K562 (cell line): ENCODE results near the gene CD163. TPM values are rescaled to one million over a fixed set of nuclear protein-coding genes. Genes with fewer than 3 reads are reported as not detected.

Experiments
- ATAC-seq: fragments of 200-7000 bp; cut with Tn5 transposase; 3 replicates; pipeline ENCODE4 v1.9.1; 2020; ENCODE audit warnings: moderate library complexity
- BruUV-seq: library from RNA; stranded (reverse); fragments of 400-500 nt; replicated peaks from 2 replicates; lab custom pipeline; 2021; lab: Mats Ljungman, UMichigan
- CTCF ChIA-PET: fragments of 300-600 bp; formaldehyde crosslinking; extraction: SDS; loops from one replicate; lab custom pipeline; 2021; ENCODE audit warnings: low intra/inter-chr PET ratio; lab: Yijun Ruan, JAX
- POLR2A ChIA-PET: fragments of 300-600, 350-650 bp; sonication (Branson Sonifier 250); formaldehyde crosslinking; extraction: SDS; loops from one replicate; lab custom pipeline; 2021; ENCODE audit warnings: antibody characterized with exemption, inconsistent platforms; lab: Yijun Ruan, JAX
- DNase-seq, 4 experiments: peaks; one replicate each; pipeline versions ENCODE4 v3.0.0 to v3.0.0-alpha.2; 2011 to 2018; ENCODE audit warnings: low spot score in 3 of 4, mixed read lengths in 3 of 4; ENCODE audit errors: extremely low read depth in 1 of 4
- FAIRE-seq: peaks from 2 replicates; lab custom pipeline; 2011; peaks lifted over from hg19 to GRCh38; lab: Jason Lieb, UNC
- H2AFZ ChIP-seq: 2 replicates; pipeline ENCODE4 v1.6.0; 2011; ENCODE audit warnings: low read depth, low read length, control low read depth, inconsistent platforms
- H3K27ac ChIP-seq: fragments of 200-600 bp; 3 replicates; pipeline ENCODE4 v1.8.0; 2011; ENCODE audit warnings: low read depth, mild to moderate bottlenecking, control low read depth, inconsistent platforms, low read length, moderate library complexity, mixed read lengths; ENCODE audit errors: extremely low read depth
- H3K27me3 ChIP-seq, 2 experiments: fragments of 300-600 bp in 1 of 2; 2 replicates in 1 of 2; 3 replicates in 1 of 2; pipeline versions ENCODE4 v1.6.0 to v1.8.0; 2011; ENCODE audit warnings: inconsistent platforms in 2 of 2, low read length in 2 of 2, mild to moderate bottlenecking in 1 of 2, mixed read lengths in 1 of 2, moderate library complexity in 1 of 2; ENCODE audit not compliant: control insufficient read depth in 2 of 2, insufficient read depth in 2 of 2
- H3K36me3 ChIP-seq: fragments of 300-600 bp; 3 replicates; pipeline ENCODE4 v1.8.0; 2011; ENCODE audit warnings: mild to moderate bottlenecking, low read length, inconsistent platforms; ENCODE audit not compliant: control insufficient read depth, insufficient read depth
- H3K4me1 ChIP-seq, 2 experiments: fragments of 200-600 bp in 1 of 2; replicated peaks in 1 of 2; 2 replicates in 1 of 2; 3 replicates in 1 of 2; pipeline versions ENCODE4 v1.5.1 to v1.8.0; 2011; ENCODE audit warnings: inconsistent platforms in 2 of 2, low read length in 2 of 2, mild to moderate bottlenecking in 1 of 2, mixed read lengths in 1 of 2, moderate library complexity in 1 of 2; ENCODE audit not compliant: control insufficient read depth in 2 of 2, insufficient read depth in 2 of 2
- H3K4me2 ChIP-seq: 2 replicates; pipeline ENCODE4 v1.6.1; 2011; ENCODE audit warnings: low read length, control low read depth, inconsistent platforms, mixed read lengths; ENCODE audit not compliant: insufficient read depth
- H3K4me3 ChIP-seq: fragments of 200-600 bp; sonication (generic), shearing (Covaris generic); 2 replicates; pipeline ENCODE4 v1.5.1; 2016; ENCODE audit warnings: control low read depth, inconsistent platforms
- H3K79me2 ChIP-seq: fragments of 200-600 bp; 3 replicates; pipeline ENCODE4 v1.8.0; 2011; ENCODE audit warnings: low read length, inconsistent platforms; ENCODE audit not compliant: control insufficient read depth, insufficient read depth
- H3K9ac ChIP-seq, 2 experiments: 2 replicates each; pipeline versions ENCODE4 v1.6.0 to v1.6.1; 2011; ENCODE audit warnings: low read depth in 2 of 2, low read length in 2 of 2, control low read depth in 1 of 2, inconsistent platforms in 1 of 2, mild to moderate bottlenecking in 1 of 2, mixed read lengths in 1 of 2; ENCODE audit not compliant: insufficient read depth in 1 of 2
- H3K9me1 ChIP-seq: one replicate; pipeline ENCODE4 v1.6.0; 2011; ENCODE audit warnings: inconsistent platforms, mild to moderate bottlenecking, low read length, moderate library complexity; ENCODE audit not compliant: control insufficient read depth, insufficient read depth
- H3K9me3 ChIP-seq: replicated peaks from 2 replicates; pipeline ENCODE4 v1.5.1; 2011; ENCODE audit warnings: low read depth, low read length, inconsistent platforms; ENCODE audit not compliant: control insufficient read depth, insufficient read depth
- H4K20me1 ChIP-seq: replicated peaks from 2 replicates; pipeline ENCODE4 v1.6.1; 2011; ENCODE audit warnings: low read length, inconsistent platforms, mixed read lengths; ENCODE audit not compliant: control insufficient read depth, insufficient read depth
- ARNT ChIP-seq, 2 experiments: fragments of 450-650 bp; IDR thresholded peaks; 2 replicates each; pipeline ENCODE4 v1.6.1; 2016; ENCODE audit warnings: mild to moderate bottlenecking in 1 of 2
- CAMTA2 ChIP-seq: fragments of 250-450 bp; sonication (Bioruptor Pico); conservative IDR thresholded peaks from 2 replicates; pipeline ENCODE4 v1.5.1; 2022
- CBFA2T3 ChIP-seq: fragments of 450-650 bp; IDR thresholded peaks from 2 replicates; pipeline ENCODE4 v1.6.1; 2017
- CREBBP ChIP-seq: IDR thresholded peaks from one replicate; pipeline ENCODE4 v1.6.1; 2012; ENCODE audit warnings: low read depth, mild to moderate bottlenecking, control low read depth, inconsistent platforms, low read length
- NBN ChIP-seq: fragments of 450-650 bp; IDR thresholded peaks from 2 replicates; pipeline ENCODE4 v1.6.1; 2016; ENCODE audit warnings: low read depth, mild to moderate bottlenecking
- RB1 ChIP-seq: fragments of 450-650 bp; IDR thresholded peaks from 2 replicates; pipeline ENCODE4 v1.6.1; 2017; ENCODE audit warnings: low read depth, mild to moderate bottlenecking
- SAFB ChIP-seq: fragments of 200-400 bp; formaldehyde crosslinking; IDR thresholded peaks from 2 replicates; pipeline ENCODE4 v1.6.1; 2017; ENCODE audit warnings: low read depth, low read length, borderline replicate concordance
- TOE1 ChIP-seq, 2 experiments: fragments of 450-650 bp in 1 of 2; sonication (generic) in 1 of 2; formaldehyde crosslinking in 1 of 2; IDR thresholded peaks; 2 replicates each; pipeline versions ENCODE4 v1.7.1 to v1.8.0; 2016 to 2022; ENCODE audit warnings: borderline replicate concordance in 2 of 2, mild to moderate bottlenecking in 2 of 2, antibody characterized with exemption in 1 of 2, inconsistent platforms in 1 of 2, low read depth in 1 of 2, missing genetic modification reagents in 1 of 2, moderate library complexity in 1 of 2
- ZFP36 ChIP-seq: fragments of 150-350 bp; IDR thresholded peaks from 2 replicates; pipeline ENCODE4 v1.6.1; 2018; ENCODE audit warnings: low read length, low read depth; ENCODE audit not compliant: partially characterized antibody
- ZNF146 ChIP-seq: IDR thresholded peaks from one replicate; pipeline ENCODE4 v1.6.1; 2018; ENCODE audit warnings: missing compliant biosample characterization; ENCODE audit not compliant: unreplicated experiment
- ZNF717 ChIP-seq: fragments of 250-450 bp; sonication (Bioruptor Pico); IDR thresholded peaks from 2 replicates; pipeline ENCODE4 v1.5.0; 2021
- WGBS: fragments of 100-300 bp; shearing (Covaris generic); methylation state at CpG from one replicate; pipeline ENCODE4 v1.1.6; 2016; ENCODE audit warnings: low coverage, mixed read lengths; ENCODE audit not compliant: insufficient coverage; ENCODE audit errors: missing lambda C conversion rate; 5-methylcytosine and 5-hydroxymethylcytosine counted together
- in situ Hi-C: fragments of 300-500 bp; cut with MboI; formaldehyde crosslinking; loops from 4 replicates; pipeline ENCODE4 v1.15.0; 2018; ENCODE audit warnings: inconsistent platforms, mixed read lengths
- intact Hi-C: fragments of 100-400 bp; cut with micrococcal nuclease; formaldehyde crosslinking; loops from 2 replicates; pipeline ENCODE4 v1.14.2; 2022
- polyA plus RNA-seq, 8 experiments: library from polyadenylated mRNA; depleted of rRNA in 4 of 8; stranded (reverse) in 5 of 8; unstranded in 3 of 8; fragments of >200 nt; fragmentation: Nextera tagmentation in 2 of 8; fragmentation: Illumina TruSeq in 1 of 8; extraction: Ambion mirVana in 2 of 8; extraction: Trizol in 1 of 8; gene quantifications; 2 replicates each; pipeline versions ENCODE4 v1.2.1 to v1.2.3, GENCODE V29; 2011 to 2014; ENCODE audit warnings: inconsistent platforms in 1 of 8, missing spikeins in 1 of 8
- total RNA-seq, 7 experiments: library from RNA; depleted of rRNA in 6 of 7; stranded (reverse); fragments of >200 nt in 6 of 7; fragmentation: Illumina TruSeq in 2 of 7; extraction: Trizol in 2 of 7; gene quantifications; 2 replicates each; pipeline versions ENCODE4 v1.2.1 to v1.2.3, GENCODE V29; 2011 to 2021; ENCODE audit warnings: low replicate concordance in 1 of 7
- TF ChIP-seq, protein P1 (sequence below): fragments of 200-600 bp; sonication (generic); IDR thresholded peaks from one replicate; pipeline ENCODE4 v1.6.1; 2012; ENCODE audit warnings: mild to moderate bottlenecking, low read depth, low read length, inconsistent platforms

The CD163 gene
- total and polyA plus RNA-seq, 9 of the 15 experiments (the other 6 are each of a cell fraction or from before 2014, with no cell fraction given) = 0.62 TPM; not detected in 8

DNA sequence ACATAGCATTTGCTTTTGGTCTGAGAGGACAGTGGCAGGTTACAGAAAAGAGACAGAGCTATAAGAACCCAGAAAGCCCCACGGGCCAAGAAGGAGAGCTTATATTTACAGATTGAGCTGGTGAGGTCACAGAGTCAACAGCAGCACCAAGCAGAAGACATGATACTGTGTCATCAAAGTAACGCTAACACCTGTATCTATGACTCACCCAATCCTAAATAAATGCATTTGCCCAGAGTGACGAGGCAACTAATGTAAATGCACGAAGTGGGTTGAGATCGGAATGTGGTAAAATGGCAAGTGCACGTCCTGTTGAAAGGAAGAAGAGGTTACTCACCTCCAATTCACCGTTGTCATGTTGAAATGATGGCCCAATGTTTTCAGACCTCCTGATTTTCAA lies 52.9 kb downstream of the CD163 start:
- 7% methylated on average over 7 of the region's 7 CpGs for WGBS
- H3K4me1 ChIP-seq = no peaks in the 10 kb centered on the region
- no peak overlapping the region for H2AFZ ChIP-seq
- H3K9me1 ChIP-seq = no peaks in the 10 kb centered on the region
- in situ Hi-C loops (no loop called here), intact Hi-C loops (no loop called here)
- H3K4me2 ChIP-seq = no peak overlapping the region
- no peaks in the 10 kb centered on the region for H3K79me2 ChIP-seq
- H3K9ac ChIP-seq = no peak overlapping the region
- CTCF ChIA-PET = no interaction called here
- FAIRE-seq (no peak), DNase-seq (peak in 1 of 4 experiments; percentile 3), ATAC-seq (no peak)
- no TSS peak for BruUV-seq
- no peak overlapping the region for H3K4me3 ChIP-seq
- no peaks in the 10 kb centered on the region for H3K27me3 ChIP-seq
- no peaks in the 10 kb centered on the region for H3K36me3 ChIP-seq
- H3K9me3 ChIP-seq = no peaks in the 10 kb centered on the region
- H3K27ac ChIP-seq = no peak overlapping the region
- no peaks in the 10 kb centered on the region for H4K20me1 ChIP-seq
- POLR2A ChIA-PET = no interaction called here
- TF ChIP-seq TOE1 (IDR thresholded peaks at IDR 0.05; ENCODE audit: borderline replicate concordance) (no peak), TOE1 (CRISPR knock-in tag; IDR thresholded peaks at IDR 0.05; ENCODE audit: borderline replicate concordance, low read depth) (no peak), CBFA2T3 (no peak), CREBBP (no peak), CAMTA2 (CRISPR knock-in tag) (no peak), RB1 (no peak), ZNF717 (CRISPR knock-in tag) (no peak), NBN (no peak), ARNT (IDR thresholded peaks at IDR 0.05) (no peak), ZNF146 (CRISPR knock-in tag) (no peak), ZFP36 (no peak), SAFB (no peak)
- TF ChIP-seq, protein P1, sequence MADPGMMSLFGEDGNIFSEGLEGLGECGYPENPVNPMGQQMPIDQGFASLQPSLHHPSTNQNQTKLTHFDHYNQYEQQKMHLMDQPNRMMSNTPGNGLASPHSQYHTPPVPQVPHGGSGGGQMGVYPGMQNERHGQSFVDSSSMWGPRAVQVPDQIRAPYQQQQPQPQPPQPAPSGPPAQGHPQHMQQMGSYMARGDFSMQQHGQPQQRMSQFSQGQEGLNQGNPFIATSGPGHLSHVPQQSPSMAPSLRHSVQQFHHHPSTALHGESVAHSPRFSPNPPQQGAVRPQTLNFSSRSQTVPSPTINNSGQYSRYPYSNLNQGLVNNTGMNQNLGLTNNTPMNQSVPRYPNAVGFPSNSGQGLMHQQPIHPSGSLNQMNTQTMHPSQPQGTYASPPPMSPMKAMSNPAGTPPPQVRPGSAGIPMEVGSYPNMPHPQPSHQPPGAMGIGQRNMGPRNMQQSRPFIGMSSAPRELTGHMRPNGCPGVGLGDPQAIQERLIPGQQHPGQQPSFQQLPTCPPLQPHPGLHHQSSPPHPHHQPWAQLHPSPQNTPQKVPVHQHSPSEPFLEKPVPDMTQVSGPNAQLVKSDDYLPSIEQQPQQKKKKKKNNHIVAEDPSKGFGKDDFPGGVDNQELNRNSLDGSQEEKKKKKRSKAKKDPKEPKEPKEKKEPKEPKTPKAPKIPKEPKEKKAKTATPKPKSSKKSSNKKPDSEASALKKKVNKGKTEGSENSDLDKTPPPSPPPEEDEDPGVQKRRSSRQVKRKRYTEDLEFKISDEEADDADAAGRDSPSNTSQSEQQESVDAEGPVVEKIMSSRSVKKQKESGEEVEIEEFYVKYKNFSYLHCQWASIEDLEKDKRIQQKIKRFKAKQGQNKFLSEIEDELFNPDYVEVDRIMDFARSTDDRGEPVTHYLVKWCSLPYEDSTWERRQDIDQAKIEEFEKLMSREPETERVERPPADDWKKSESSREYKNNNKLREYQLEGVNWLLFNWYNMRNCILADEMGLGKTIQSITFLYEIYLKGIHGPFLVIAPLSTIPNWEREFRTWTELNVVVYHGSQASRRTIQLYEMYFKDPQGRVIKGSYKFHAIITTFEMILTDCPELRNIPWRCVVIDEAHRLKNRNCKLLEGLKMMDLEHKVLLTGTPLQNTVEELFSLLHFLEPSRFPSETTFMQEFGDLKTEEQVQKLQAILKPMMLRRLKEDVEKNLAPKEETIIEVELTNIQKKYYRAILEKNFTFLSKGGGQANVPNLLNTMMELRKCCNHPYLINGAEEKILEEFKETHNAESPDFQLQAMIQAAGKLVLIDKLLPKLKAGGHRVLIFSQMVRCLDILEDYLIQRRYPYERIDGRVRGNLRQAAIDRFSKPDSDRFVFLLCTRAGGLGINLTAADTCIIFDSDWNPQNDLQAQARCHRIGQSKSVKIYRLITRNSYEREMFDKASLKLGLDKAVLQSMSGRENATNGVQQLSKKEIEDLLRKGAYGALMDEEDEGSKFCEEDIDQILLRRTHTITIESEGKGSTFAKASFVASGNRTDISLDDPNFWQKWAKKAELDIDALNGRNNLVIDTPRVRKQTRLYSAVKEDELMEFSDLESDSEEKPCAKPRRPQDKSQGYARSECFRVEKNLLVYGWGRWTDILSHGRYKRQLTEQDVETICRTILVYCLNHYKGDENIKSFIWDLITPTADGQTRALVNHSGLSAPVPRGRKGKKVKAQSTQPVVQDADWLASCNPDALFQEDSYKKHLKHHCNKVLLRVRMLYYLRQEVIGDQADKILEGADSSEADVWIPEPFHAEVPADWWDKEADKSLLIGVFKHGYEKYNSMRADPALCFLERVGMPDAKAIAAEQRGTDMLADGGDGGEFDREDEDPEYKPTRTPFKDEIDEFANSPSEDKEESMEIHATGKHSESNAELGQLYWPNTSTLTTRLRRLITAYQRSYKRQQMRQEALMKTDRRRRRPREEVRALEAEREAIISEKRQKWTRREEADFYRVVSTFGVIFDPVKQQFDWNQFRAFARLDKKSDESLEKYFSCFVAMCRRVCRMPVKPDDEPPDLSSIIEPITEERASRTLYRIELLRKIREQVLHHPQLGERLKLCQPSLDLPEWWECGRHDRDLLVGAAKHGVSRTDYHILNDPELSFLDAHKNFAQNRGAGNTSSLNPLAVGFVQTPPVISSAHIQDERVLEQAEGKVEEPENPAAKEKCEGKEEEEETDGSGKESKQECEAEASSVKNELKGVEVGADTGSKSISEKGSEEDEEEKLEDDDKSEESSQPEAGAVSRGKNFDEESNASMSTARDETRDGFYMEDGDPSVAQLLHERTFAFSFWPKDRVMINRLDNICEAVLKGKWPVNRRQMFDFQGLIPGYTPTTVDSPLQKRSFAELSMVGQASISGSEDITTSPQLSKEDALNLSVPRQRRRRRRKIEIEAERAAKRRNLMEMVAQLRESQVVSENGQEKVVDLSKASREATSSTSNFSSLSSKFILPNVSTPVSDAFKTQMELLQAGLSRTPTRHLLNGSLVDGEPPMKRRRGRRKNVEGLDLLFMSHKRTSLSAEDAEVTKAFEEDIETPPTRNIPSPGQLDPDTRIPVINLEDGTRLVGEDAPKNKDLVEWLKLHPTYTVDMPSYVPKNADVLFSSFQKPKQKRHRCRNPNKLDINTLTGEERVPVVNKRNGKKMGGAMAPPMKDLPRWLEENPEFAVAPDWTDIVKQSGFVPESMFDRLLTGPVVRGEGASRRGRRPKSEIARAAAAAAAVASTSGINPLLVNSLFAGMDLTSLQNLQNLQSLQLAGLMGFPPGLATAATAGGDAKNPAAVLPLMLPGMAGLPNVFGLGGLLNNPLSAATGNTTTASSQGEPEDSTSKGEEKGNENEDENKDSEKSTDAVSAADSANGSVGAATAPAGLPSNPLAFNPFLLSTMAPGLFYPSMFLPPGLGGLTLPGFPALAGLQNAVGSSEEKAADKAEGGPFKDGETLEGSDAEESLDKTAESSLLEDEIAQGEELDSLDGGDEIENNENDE = no peak
